Measurements from ENCODE around the gene CCDC40. TPM values are rescaled to one million over a fixed set of nuclear protein-coding genes. Genes with fewer than 3 reads are reported as not detected.
"Not testable (repeated sequence)": the region's sequence is repeated elsewhere in the genome, so short reads cannot be mapped to it uniquely, and the experiment has no call there.

CCDC40 gene
- total RNA-seq, 1 donor = 0.84 TPM

- no peaks in the 10 kb centered on the region for H3K27me3 ChIP-seq (ENCODE audit: insufficient read depth, low read length)
- H3K9me3 ChIP-seq (ENCODE audit: low read depth, low read length) = no peaks in the 10 kb centered on the region
- no peaks in the 10 kb centered on the region for H3K4me1 ChIP-seq (ENCODE audit: insufficient read depth, low read length)
- no peak overlapping the region for H3K4me3 ChIP-seq (ENCODE audit: low read length)
Observed at GRCh38 chr17:80045703-80046102, 9.3 kb downstream of the CCDC40 start.

GRCh38 chr17:80046709-80047108 is 10.3 kb downstream of the CCDC40 start:
- not testable (repeated sequence) for H3K27me3 ChIP-seq (ENCODE audit: insufficient read depth, low read length); H3K4me1 ChIP-seq (ENCODE audit: insufficient read depth, low read length); H3K4me3 ChIP-seq (ENCODE audit: low read length); H3K9me3 ChIP-seq (ENCODE audit: low read depth, low read length)

- Histone ChIP-seq H3K4me3 (ENCODE audit: low read length) (no peak overlapping the region), H3K27me3 (ENCODE audit: insufficient read depth, low read length) (no peaks in the 10 kb centered on the region), H3K4me1 (ENCODE audit: insufficient read depth, low read length) (no peaks in the 10 kb centered on the region), H3K9me3 (ENCODE audit: low read depth, low read length) (no peaks in the 10 kb centered on the region)
Observed at GRCh38 chr17:80047176-80047575, 10.7 kb downstream of the CCDC40 start.

GRCh38 chr17:80049986-80050385 is 13.5 kb downstream of the CCDC40 start:
- Histone ChIP-seq H3K27me3 (ENCODE audit: insufficient read depth, low read length) (no peaks in the 10 kb centered on the region), H3K9me3 (ENCODE audit: low read depth, low read length) (no peaks in the 10 kb centered on the region), H3K4me3 (ENCODE audit: low read length) (no peak overlapping the region), H3K4me1 (ENCODE audit: insufficient read depth, low read length) (no peaks in the 10 kb centered on the region)

- Histone ChIP-seq H3K4me3 (ENCODE audit: low read length) (no peak overlapping the region), H3K4me1 (ENCODE audit: insufficient read depth, low read length) (no peaks in the 10 kb centered on the region), H3K9me3 (ENCODE audit: low read depth, low read length) (no peaks in the 10 kb centered on the region), H3K27me3 (ENCODE audit: insufficient read depth, low read length) (no peaks in the 10 kb centered on the region)
Observed at GRCh38 chr17:80050706-80051105, 14.3 kb downstream of the CCDC40 start.

- Histone ChIP-seq H3K9me3 (ENCODE audit: low read depth, low read length) (no peaks in the 10 kb centered on the region), H3K4me3 (ENCODE audit: low read length) (no peak overlapping the region), H3K4me1 (ENCODE audit: insufficient read depth, low read length) (no peaks in the 10 kb centered on the region)
Observed at GRCh38 chr17:80051681-80052080, 15.2 kb downstream of the CCDC40 start.

GRCh38 chr17:80053102-80053501 is 16.7 kb downstream of the CCDC40 start:
- no peaks in the 10 kb centered on the region for H3K4me1 ChIP-seq (ENCODE audit: insufficient read depth, low read length)
- H3K4me3 ChIP-seq (ENCODE audit: low read length) = no peak overlapping the region
- H3K9me3 ChIP-seq (ENCODE audit: low read depth, low read length) = no peaks in the 10 kb centered on the region
- no peaks in the 10 kb centered on the region for H3K27me3 ChIP-seq (ENCODE audit: insufficient read depth, low read length)

More at GRCh38 chr17:80051681-80052080, 15.2 kb downstream of the CCDC40 start:
- no peaks in the 10 kb centered on the region for H3K27me3 ChIP-seq (ENCODE audit: insufficient read depth, low read length)

GRCh38 chr17:80055597-80055996 is 19.2 kb downstream of the CCDC40 start:
- Histone ChIP-seq H3K27me3 (ENCODE audit: insufficient read depth, low read length) (no peaks in the 10 kb centered on the region), H3K4me1 (ENCODE audit: insufficient read depth, low read length) (no peaks in the 10 kb centered on the region), H3K9me3 (ENCODE audit: low read depth, low read length) (no peaks in the 10 kb centered on the region), H3K4me3 (ENCODE audit: low read length) (no peak overlapping the region)

GRCh38 chr17:80058311-80058955 is 22.0 kb downstream of the CCDC40 start:
- no peaks in the 10 kb centered on the region for H3K4me1 ChIP-seq (ENCODE audit: insufficient read depth, low read length)
- H3K27me3 ChIP-seq (ENCODE audit: insufficient read depth, low read length) = no peaks in the 10 kb centered on the region
- H3K4me3 ChIP-seq (ENCODE audit: low read length) = no peak overlapping the region
- H3K9me3 ChIP-seq (ENCODE audit: low read depth, low read length) = no peaks in the 10 kb centered on the region

GRCh38 chr17:80060644-80061043 is 24.2 kb downstream of the CCDC40 start:
- no peaks in the 10 kb centered on the region for H3K27me3 ChIP-seq (ENCODE audit: insufficient read depth, low read length)
- H3K4me3 ChIP-seq (ENCODE audit: low read length) = no peak overlapping the region
- no peaks in the 10 kb centered on the region for H3K9me3 ChIP-seq (ENCODE audit: low read depth, low read length)
- no peaks in the 10 kb centered on the region for H3K4me1 ChIP-seq (ENCODE audit: insufficient read depth, low read length)

GRCh38 chr17:80061421-80061820 is 25.0 kb downstream of the CCDC40 start:
- no peaks in the 10 kb centered on the region for H3K27me3 ChIP-seq (ENCODE audit: insufficient read depth, low read length)
- H3K4me1 ChIP-seq (ENCODE audit: insufficient read depth, low read length) = no peaks in the 10 kb centered on the region
- no peaks in the 10 kb centered on the region for H3K9me3 ChIP-seq (ENCODE audit: low read depth, low read length)
- H3K4me3 ChIP-seq (ENCODE audit: low read length) = no peak overlapping the region

GRCh38 chr17:80063830-80064585 is 27.6 kb downstream of the CCDC40 start:
- H3K4me3 ChIP-seq (ENCODE audit: low read length) = no peak overlapping the region
- H3K4me1 ChIP-seq (ENCODE audit: insufficient read depth, low read length) = no peaks in the 10 kb centered on the region
- no peaks in the 10 kb centered on the region for H3K27me3 ChIP-seq (ENCODE audit: insufficient read depth, low read length)
- H3K9me3 ChIP-seq (ENCODE audit: low read depth, low read length) = no peaks in the 10 kb centered on the region

- Histone ChIP-seq H3K4me1 (ENCODE audit: insufficient read depth, low read length) (no peaks in the 10 kb centered on the region), H3K27me3 (ENCODE audit: insufficient read depth, low read length) (no peaks in the 10 kb centered on the region), H3K9me3 (ENCODE audit: low read depth, low read length) (no peaks in the 10 kb centered on the region), H3K4me3 (ENCODE audit: low read length) (no peak overlapping the region)
Observed at GRCh38 chr17:80064696-80065095, 28.3 kb downstream of the CCDC40 start.

GRCh38 chr17:80065478-80066170 is 29.2 kb downstream of the CCDC40 start:
- Histone ChIP-seq H3K4me1 (ENCODE audit: insufficient read depth, low read length) (no peaks in the 10 kb centered on the region), H3K4me3 (ENCODE audit: low read length) (no peak overlapping the region), H3K27me3 (ENCODE audit: insufficient read depth, low read length) (no peaks in the 10 kb centered on the region), H3K9me3 (ENCODE audit: low read depth, low read length) (no peaks in the 10 kb centered on the region)

- Histone ChIP-seq H3K27me3 (ENCODE audit: insufficient read depth, low read length) (no peaks in the 10 kb centered on the region), H3K4me3 (ENCODE audit: low read length) (no peak overlapping the region)
Observed at GRCh38 chr17:80067393-80067986, 31.0 kb downstream of the CCDC40 start.

More at GRCh38 chr17:80067393-80067986, 31.0 kb downstream of the CCDC40 start:
- H3K4me1 ChIP-seq (ENCODE audit: insufficient read depth, low read length) = no peaks in the 10 kb centered on the region
- H3K9me3 ChIP-seq (ENCODE audit: low read depth, low read length) = no peaks in the 10 kb centered on the region
